GM23248 (cell line): ENCODE measurements around the gene CCDC74B. TPM values are rescaled to one million over a fixed set of nuclear protein-coding genes. Genes with fewer than 3 reads are reported as not detected.
"Not testable (repeated sequence)": the region's sequence is repeated elsewhere in the genome, so short reads cannot be mapped to it uniquely, and the experiment has no call there.

Experiments used
- DNase-seq: peaks from one replicate; pipeline ENCODE4 v3.0.0-alpha.2; 2015
- H2AFZ ChIP-seq: fragments of 200-600 bp; sonication (generic); 2 replicates; pipeline ENCODE4 v1.6.1; 2016; ENCODE audit warnings: antibody characterized with exemption
- H3F3A ChIP-seq: fragments of 200-600 bp; sonication (generic); 2 replicates; pipeline ENCODE4 v1.6.1; 2016; ENCODE audit warnings: mild to moderate bottlenecking, antibody characterized with exemption, mixed run types; ENCODE audit not compliant: insufficient read depth
- H3K27ac ChIP-seq: fragments of 200-600 bp; sonication (generic); 2 replicates; pipeline ENCODE4 v1.5.1; 2016; ENCODE audit warnings: mild to moderate bottlenecking
- H3K27me3 ChIP-seq: fragments of 200-600 bp; sonication (generic); replicated peaks from 2 replicates; pipeline ENCODE4 v1.6.1; 2016; ENCODE audit warnings: mild to moderate bottlenecking; ENCODE audit not compliant: insufficient read depth
- H3K36me3 ChIP-seq: fragments of 200-600 bp; sonication (generic); 2 replicates; pipeline ENCODE4 v1.6.1; 2016; ENCODE audit warnings: low read depth, mild to moderate bottlenecking
- H3K4me1 ChIP-seq: fragments of 200-600 bp; sonication (generic); 2 replicates; pipeline ENCODE4 v1.6.1; 2016; ENCODE audit warnings: mild to moderate bottlenecking; ENCODE audit not compliant: insufficient read depth
- H3K4me2 ChIP-seq: fragments of 200-600 bp; sonication (generic); one replicate; pipeline ENCODE4 v1.6.1; 2016; ENCODE audit warnings: mild to moderate bottlenecking; ENCODE audit not compliant: unreplicated experiment
- H3K4me3 ChIP-seq: fragments of 200-600 bp; sonication (generic); 2 replicates; pipeline ENCODE4 v1.5.1; 2016; ENCODE audit warnings: mild to moderate bottlenecking
- H3K79me2 ChIP-seq: fragments of 200-600 bp; sonication (generic); 2 replicates; pipeline ENCODE4 v1.6.1; 2016; ENCODE audit warnings: mild to moderate bottlenecking; ENCODE audit not compliant: insufficient read depth
- H3K9ac ChIP-seq: fragments of 200-600 bp; sonication (generic); 2 replicates; pipeline ENCODE4 v1.6.1; 2016; ENCODE audit warnings: mild to moderate bottlenecking
- H3K9me2 ChIP-seq: fragments of 200-600 bp; sonication (generic); 2 replicates; pipeline ENCODE4 v1.6.1; 2016; ENCODE audit warnings: mixed run types, mild to moderate bottlenecking, moderate library complexity; ENCODE audit not compliant: insufficient read depth
- H3K9me3 ChIP-seq: fragments of 200-600 bp; sonication (generic); one replicate; pipeline ENCODE4 v1.6.1; 2017; ENCODE audit warnings: low read depth
- H4K20me1 ChIP-seq: fragments of 200-600 bp; sonication (generic); 2 replicates; pipeline ENCODE4 v1.6.0; 2016; ENCODE audit not compliant: insufficient read depth
- EZH2 ChIP-seq: fragments of 200-600 bp; sonication (generic); IDR thresholded peaks from 2 replicates; pipeline ENCODE4 v1.6.1; 2018; ENCODE audit warnings: antibody characterized with exemption, mild to moderate bottlenecking; ENCODE audit not compliant: insufficient read depth, poor library complexity, severe bottlenecking
- EZH2phosphoT487 ChIP-seq: fragments of 200-600 bp; sonication (generic); IDR thresholded peaks from 2 replicates; pipeline ENCODE4 v1.6.1; 2018; ENCODE audit warnings: antibody characterized with exemption, moderate library complexity, mild to moderate bottlenecking, low read depth; ENCODE audit not compliant: insufficient read depth
- WGBS, 2 experiments: methylation state at CpG; one replicate each; pipeline ENCODE4 v1.1.6; 2015 to 2017; ENCODE audit warnings: low lambda C conversion rate in 2 of 2, low coverage in 1 of 2; ENCODE audit errors: missing lambda C conversion rate in 2 of 2; 5-methylcytosine and 5-hydroxymethylcytosine counted together
- in situ Hi-C: fragments of 300-500 bp; cut with MboI; formaldehyde crosslinking; loops from 2 replicates; pipeline ENCODE4 v1.15.0; 2020
- polyA plus RNA-seq: library from polyadenylated mRNA; unstranded; fragments of >200 nt; fragmentation: Nextera tagmentation; extraction: Ambion mirVana; gene quantifications from 2 replicates; pipeline ENCODE4 v1.2.1, GENCODE V29; 2016
- total RNA-seq: library from RNA; depleted of rRNA; stranded (reverse); fragments of >200 nt; shearing (Covaris generic); gene quantifications from 2 replicates; pipeline ENCODE4 v1.2.3, GENCODE V29; 2014

Gene CCDC74B
- total and polyA plus RNA-seq, 2 experiments from 2014 or later, result 10.8 to 10.9 TPM

DNA sequence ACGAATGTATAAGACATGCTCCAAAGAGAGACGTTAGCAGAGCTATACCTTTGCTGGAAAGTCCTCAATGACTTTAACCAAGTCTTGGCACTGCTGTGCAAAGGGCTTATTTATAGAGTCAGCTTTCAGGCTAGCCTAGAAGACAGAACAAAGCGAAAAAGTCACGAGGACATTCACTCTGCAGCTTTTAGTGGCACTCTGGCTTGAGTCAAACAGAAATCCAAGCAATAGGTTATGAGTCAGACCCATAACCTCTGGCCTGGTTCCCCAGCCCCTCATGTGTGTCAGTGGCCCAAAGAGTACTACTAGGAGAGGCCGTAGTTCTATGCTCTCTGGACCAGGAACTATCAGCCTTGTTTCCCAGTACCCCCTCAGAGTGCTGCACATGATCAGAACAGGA lies 30.0 kb upstream of the CCDC74B start:
- H3K9me2 ChIP-seq, H3F3A ChIP-seq, H2AFZ ChIP-seq, H3K4me1 ChIP-seq, H3K4me2 ChIP-seq, H3K9me3 ChIP-seq, H3K27me3 ChIP-seq, H3K27ac ChIP-seq, DNase-seq, in situ Hi-C loops, H4K20me1 ChIP-seq, H3K9ac ChIP-seq, H3K36me3 ChIP-seq, H3K4me3 ChIP-seq: not testable (repeated sequence)
- H3K79me2 ChIP-seq, result peaks cover 54% of the 10 kb centered on the region
- 72 to 76% methylated on average over 5 of the region's 5 CpGs for WGBS, 2 experiments

DNA sequence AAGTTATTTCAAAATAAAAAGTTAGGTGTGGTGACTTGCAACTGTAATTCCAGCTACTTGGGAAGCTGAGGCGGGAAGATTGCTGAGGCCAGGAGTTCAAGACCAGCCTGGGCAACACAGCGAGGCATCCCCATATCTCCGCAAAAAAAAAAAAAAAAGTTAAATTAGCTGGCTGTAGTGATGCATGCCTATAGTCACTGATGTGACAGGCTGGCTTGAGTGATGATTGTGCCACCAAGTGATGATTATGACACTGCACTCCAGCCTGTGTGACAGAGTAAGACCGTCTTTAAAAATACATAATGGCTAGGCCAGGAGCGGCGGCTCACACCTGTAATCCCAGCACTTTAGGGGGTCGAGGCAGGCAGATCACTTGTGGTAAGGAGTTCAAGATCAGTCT lies 25.0 kb upstream of the CCDC74B start:
- Histone ChIP-seq H3F3A (no peaks in the 10 kb centered on the region), H3K36me3 (peaks cover 11% of the 10 kb centered on the region; the same call in 1 of the 2 replicates), H3K4me2 (no peak overlapping the region), H3K27ac (no peak overlapping the region), H3K9me3 (no peaks in the 10 kb centered on the region), H3K9me2 (no peaks in the 10 kb centered on the region), H3K4me1 (no peaks in the 10 kb centered on the region), H2AFZ (no peak overlapping the region), H4K20me1 (no peaks in the 10 kb centered on the region), H3K79me2 (peaks cover 6% of the 10 kb centered on the region), H3K27me3 (no peaks in the 10 kb centered on the region), H3K9ac (no peak overlapping the region), H3K4me3 (no peak overlapping the region)
- in situ Hi-C loops, result no loop called here
- no peak for DNase-seq
- 93 to 95% methylated on average over 7 of the region's 7 CpGs for WGBS, 2 experiments
- TF ChIP-seq EZH2phosphoT487 (no peak), EZH2 (no peak)

DNA sequence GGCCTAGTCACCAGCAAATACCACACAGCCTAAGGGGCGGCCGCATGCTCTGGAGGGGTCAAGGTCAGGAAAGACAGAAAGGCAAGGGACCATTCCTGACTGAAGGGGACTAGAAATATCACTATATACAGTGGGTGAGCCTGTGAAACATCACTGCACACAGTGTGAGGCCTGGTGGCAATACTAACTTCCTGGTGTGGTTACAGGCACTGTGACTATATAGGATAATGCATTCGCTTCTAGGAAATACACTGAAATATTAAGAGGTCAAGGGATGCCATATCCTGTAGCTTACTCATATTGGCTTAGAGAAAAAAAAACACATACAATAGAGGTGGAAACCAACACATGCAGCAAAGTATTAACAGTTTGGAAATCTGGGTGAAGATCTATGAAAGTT lies 24.3 kb upstream of the CCDC74B start:
- H3K4me3 ChIP-seq, H3K27me3 ChIP-seq, H3K9me3 ChIP-seq, H3K79me2 ChIP-seq, H3K4me2 ChIP-seq, H3K4me1 ChIP-seq, DNase-seq, H4K20me1 ChIP-seq, H3F3A ChIP-seq, in situ Hi-C loops, H2AFZ ChIP-seq, H3K9ac ChIP-seq, H3K27ac ChIP-seq, H3K9me2 ChIP-seq: not testable (repeated sequence)
- peaks cover 10% of the 10 kb centered on the region; the same call in 1 of the 2 replicates for H3K36me3 ChIP-seq
- WGBS, 2 experiments, result 94 to 100% methylated on average over 3 of the region's 3 CpGs

DNA sequence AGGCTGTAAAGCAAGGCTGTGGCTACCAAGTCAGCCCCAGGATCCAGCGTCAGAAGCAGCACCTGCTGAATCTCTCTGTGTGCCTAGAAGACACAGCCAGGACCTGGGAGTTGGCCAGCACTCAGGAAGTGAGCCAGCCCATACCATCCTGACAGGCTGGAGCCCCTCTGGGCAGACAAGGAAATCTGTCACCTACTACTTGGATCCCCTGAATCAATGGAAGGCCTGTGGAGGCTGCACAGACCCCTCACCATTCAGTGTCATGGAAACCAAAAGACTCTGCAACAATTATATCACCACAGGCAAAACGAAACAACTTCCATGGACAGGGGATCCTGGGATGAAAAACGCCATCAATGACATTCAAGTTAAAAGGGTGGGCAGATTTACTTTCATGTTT lies 21.7 kb upstream of the CCDC74B start:
- H3K4me3 ChIP-seq, H3F3A ChIP-seq, H3K9ac ChIP-seq, H3K27me3 ChIP-seq, H3K4me2 ChIP-seq, H3K9me3 ChIP-seq, H4K20me1 ChIP-seq, H3K9me2 ChIP-seq, DNase-seq, in situ Hi-C loops, H3K4me1 ChIP-seq, H3K79me2 ChIP-seq, H3K27ac ChIP-seq, H2AFZ ChIP-seq: not testable (repeated sequence)
- 60 to 61% methylated on average over 3 of the region's 3 CpGs for WGBS, 2 experiments
- H3K36me3 ChIP-seq, result peaks cover 14% of the 10 kb centered on the region; the same call in 1 of the 2 replicates

DNA sequence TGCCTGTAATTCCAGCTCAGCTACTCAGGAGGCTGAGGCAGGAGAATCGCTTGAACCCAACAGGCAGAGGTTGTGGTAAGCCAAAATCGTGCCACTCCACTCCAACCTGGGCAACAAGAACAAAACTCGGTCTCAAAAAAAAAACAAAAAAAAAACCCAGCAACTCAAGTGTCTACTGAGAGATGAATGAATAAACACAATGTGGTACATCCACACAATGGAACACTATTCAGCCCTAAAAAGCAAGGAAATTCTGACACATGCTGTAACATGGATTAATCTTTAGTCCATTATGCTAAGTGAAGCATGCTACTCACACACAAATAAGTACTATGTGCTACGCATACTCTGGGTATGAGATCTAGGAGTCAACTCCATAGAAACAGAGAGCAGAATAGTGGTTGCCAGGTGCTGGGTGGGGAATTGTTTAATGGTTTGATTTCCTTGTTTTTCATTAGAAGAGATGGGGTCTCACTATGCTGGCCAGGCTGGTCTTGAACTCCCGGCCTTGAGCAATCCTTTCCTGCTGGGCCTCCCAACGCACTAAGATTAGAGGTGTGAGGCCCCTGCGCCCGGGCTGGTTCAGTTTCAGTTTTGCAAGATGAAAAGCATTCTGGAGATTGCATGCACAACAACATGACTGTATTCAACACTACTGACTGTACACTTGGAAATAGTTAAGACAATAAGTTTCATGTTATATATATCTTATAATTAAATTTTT lies 20.5 kb upstream of the CCDC74B start:
- no peaks in the 10 kb centered on the region for H3K9me3 ChIP-seq
- H4K20me1 ChIP-seq, result no peaks in the 10 kb centered on the region
- H3K79me2 ChIP-seq, result no peaks in the 10 kb centered on the region
- no peak for DNase-seq
- no peaks in the 10 kb centered on the region for H3F3A ChIP-seq
- H3K4me2 ChIP-seq, result no peak overlapping the region
- no peaks in the 10 kb centered on the region for H3K27me3 ChIP-seq
- no peak overlapping the region for H3K9ac ChIP-seq
- H3K9me2 ChIP-seq, result no peaks in the 10 kb centered on the region
- H2AFZ ChIP-seq, result no peak overlapping the region
- H3K27ac ChIP-seq, result no peak overlapping the region
- no peak for TF ChIP-seq EZH2phosphoT487
- no peak for TF ChIP-seq EZH2
- in situ Hi-C loops, result no loop called here
- peaks cover 14% of the 10 kb centered on the region; the same call in 1 of the 2 replicates for H3K36me3 ChIP-seq
- H3K4me3 ChIP-seq, result no peak overlapping the region
- WGBS, 2 experiments, result 95 to 98% methylated on average over 8 of the region's 8 CpGs
- H3K4me1 ChIP-seq, result no peaks in the 10 kb centered on the region
